SK-N-SH treated with all-trans-retinoic acid at 6 μM for 48 hours (cell line): Measurements from ENCODE around the gene PIR.

Experiments used
- ARNTL ChIP-seq: fragments of 450-650 bp; formaldehyde crosslinking; IDR thresholded peaks from 2 replicates; pipeline ENCODE4 v1.5.0; 2020; ENCODE audit warnings: low read depth, mild to moderate bottlenecking, moderate library complexity, borderline replicate concordance
- GLIS3 ChIP-seq: fragments of 250-450 bp; sonication (Bioruptor Pico); IDR thresholded peaks from 2 replicates; pipeline ENCODE4 v1.5.0; 2020; ENCODE audit warnings: mild to moderate bottlenecking, moderate library complexity
- OSR1 ChIP-seq: fragments of 250-450 bp; sonication (Bioruptor Pico); IDR thresholded peaks from 2 replicates; pipeline ENCODE4 v1.8.0; 2022; ENCODE audit warnings: moderate library complexity, mild to moderate bottlenecking, inconsistent platforms
- PATZ1 ChIP-seq: fragments of 250-450 bp; sonication (Bioruptor Pico); IDR thresholded peaks from 2 replicates; pipeline ENCODE4 v1.8.0; 2020; ENCODE audit warnings: mild to moderate bottlenecking, moderate library complexity, borderline replicate concordance
- RARB ChIP-seq: fragments of 250-450 bp; sonication (Bioruptor Pico); IDR thresholded peaks from 2 replicates; pipeline ENCODE4 v1.8.0; 2021; ENCODE audit warnings: mild to moderate bottlenecking, moderate library complexity
- SNAI2 ChIP-seq: fragments of 250-450 bp; sonication (Bioruptor Pico); IDR thresholded peaks from 2 replicates; pipeline ENCODE4 v1.5.0; 2020; ENCODE audit warnings: mild to moderate bottlenecking, moderate library complexity
- TCF4 ChIP-seq: fragments of 250-450 bp; sonication (Bioruptor Pico); IDR thresholded peaks from 2 replicates; pipeline ENCODE4 v1.8.0; 2021; ENCODE audit warnings: mild to moderate bottlenecking, moderate library complexity, borderline replicate concordance
- ZC3H10 ChIP-seq: fragments of 250-450 bp; sonication (Bioruptor Pico); IDR thresholded peaks from 2 replicates; pipeline ENCODE4 v1.5.1; 2021; ENCODE audit warnings: mild to moderate bottlenecking, moderate library complexity
- ZFP3 ChIP-seq: fragments of 250-450 bp; sonication (Bioruptor Pico); IDR thresholded peaks from 2 replicates; pipeline ENCODE4 v1.5.0; 2020; ENCODE audit warnings: mild to moderate bottlenecking, moderate library complexity
- ZNF8 ChIP-seq: fragments of 450-650 bp; formaldehyde crosslinking; IDR thresholded peaks from 2 replicates; pipeline ENCODE4 v1.5.0; 2020; ENCODE audit warnings: mild to moderate bottlenecking, moderate library complexity

DNA sequence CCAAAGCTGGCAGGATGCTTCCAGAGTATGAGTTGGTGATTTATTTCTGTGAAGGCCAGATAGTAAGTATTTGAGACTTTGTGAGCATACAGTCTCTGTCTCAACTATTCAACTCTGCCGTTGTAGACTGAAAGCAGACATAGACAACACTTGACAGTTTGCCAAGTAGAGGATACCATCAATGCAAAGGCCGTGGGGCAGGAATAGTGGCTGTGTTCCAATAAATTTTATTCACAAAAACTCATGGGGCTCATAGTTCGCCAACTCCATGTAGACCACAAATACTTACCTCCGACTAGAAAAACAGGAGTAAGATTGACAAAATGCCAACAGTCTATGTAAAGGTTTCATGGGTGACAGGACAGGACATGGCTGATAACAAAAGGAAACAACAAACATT, 3.7 kb upstream of the PIR start:
- TF ChIP-seq PATZ1 (CRISPR knock-in tag) (no peak), ZC3H10 (CRISPR knock-in tag) (no peak), SNAI2 (CRISPR knock-in tag) (no peak), TCF4 (no peak), ARNTL (CRISPR knock-in tag) (no peak), ZNF8 (no peak), GLIS3 (CRISPR knock-in tag) (no peak), RARB (CRISPR knock-in tag) (no peak), OSR1 (CRISPR knock-in tag) (no peak), ZFP3 (no peak)
